OCI-LY3 (cell line): ENCODE data around the gene SSRP1.

ENCODE experiments used
- EZH2phosphoT487 ChIP-seq: fragments of 200-600 bp; shearing (Covaris generic); IDR thresholded peaks from 2 replicates; pipeline ENCODE4 v1.6.1; 2018; ENCODE audit warnings: antibody characterized with exemption, mixed run types, low read depth
- TF ChIP-seq, protein P1 (sequence below): fragments of 200-600, 300-600 bp; sonication (generic); IDR thresholded peaks from 2 replicates; pipeline ENCODE4 v1.5.1; 2014; ENCODE audit warnings: antibody characterized with exemption, low read length, low read depth

GRCh38 chr11:57307666-57308270, 27.9 kb downstream of the SSRP1 start:
- TF ChIP-seq, protein P1, sequence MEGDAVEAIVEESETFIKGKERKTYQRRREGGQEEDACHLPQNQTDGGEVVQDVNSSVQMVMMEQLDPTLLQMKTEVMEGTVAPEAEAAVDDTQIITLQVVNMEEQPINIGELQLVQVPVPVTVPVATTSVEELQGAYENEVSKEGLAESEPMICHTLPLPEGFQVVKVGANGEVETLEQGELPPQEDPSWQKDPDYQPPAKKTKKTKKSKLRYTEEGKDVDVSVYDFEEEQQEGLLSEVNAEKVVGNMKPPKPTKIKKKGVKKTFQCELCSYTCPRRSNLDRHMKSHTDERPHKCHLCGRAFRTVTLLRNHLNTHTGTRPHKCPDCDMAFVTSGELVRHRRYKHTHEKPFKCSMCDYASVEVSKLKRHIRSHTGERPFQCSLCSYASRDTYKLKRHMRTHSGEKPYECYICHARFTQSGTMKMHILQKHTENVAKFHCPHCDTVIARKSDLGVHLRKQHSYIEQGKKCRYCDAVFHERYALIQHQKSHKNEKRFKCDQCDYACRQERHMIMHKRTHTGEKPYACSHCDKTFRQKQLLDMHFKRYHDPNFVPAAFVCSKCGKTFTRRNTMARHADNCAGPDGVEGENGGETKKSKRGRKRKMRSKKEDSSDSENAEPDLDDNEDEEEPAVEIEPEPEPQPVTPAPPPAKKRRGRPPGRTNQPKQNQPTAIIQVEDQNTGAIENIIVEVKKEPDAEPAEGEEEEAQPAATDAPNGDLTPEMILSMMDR, result no peak
- TF ChIP-seq EZH2phosphoT487, result no peak
